Vagina (tissue), 2 donors: Measurements from ENCODE around the gene ZSWIM2. TPM values are rescaled to one million over a fixed set of nuclear protein-coding genes. Genes with fewer than 3 reads are reported as not detected.

Experiments used
- DNase-seq, 2 donors: peaks; one replicate each; pipeline ENCODE4 v3.0.0-alpha.2; 2017; ENCODE audit errors: extremely low spot score in 2 of 2
- H3K27ac ChIP-seq: fragments of 200-600 bp; sonication (generic); one replicate; pipeline ENCODE4 v1.5.1; 2019
- H3K27me3 ChIP-seq: fragments of 200-600 bp; sonication (generic); one replicate; pipeline ENCODE4 v1.5.1; 2019
- H3K36me3 ChIP-seq, 2 donors: fragments of 200-600 bp; sonication (generic); one replicate each; pipeline ENCODE4 v1.5.1; 2017 to 2019
- H3K4me1 ChIP-seq: fragments of 200-600 bp; sonication (generic); one replicate; pipeline ENCODE4 v1.5.1; 2019
- H3K4me3 ChIP-seq, 2 donors: fragments of 200-600 bp; sonication (generic); 1 replicate in 1 of 2; 2 replicates in 1 of 2; pipeline ENCODE4 v1.5.1; 2016 to 2019
- H3K9me3 ChIP-seq: fragments of 200-600 bp; sonication (generic); one replicate; pipeline ENCODE4 v1.5.1; 2019
- CTCF ChIP-seq, 3 experiments: fragments of 450-650 bp in 2 of 3; fragments of 200-600 bp in 1 of 3; sonication (generic) in 1 of 3; IDR thresholded peaks; one replicate each; pipeline ENCODE4 v1.5.1; 2017 to 2019; ENCODE audit warnings: antibody characterized with exemption in 3 of 3, mild to moderate bottlenecking in 2 of 3, moderate library complexity in 2 of 3
- POLR2A ChIP-seq, 2 donors: fragments of 450-650 bp; IDR thresholded peaks; one replicate each; pipeline ENCODE4 v1.6.1; 2017; ENCODE audit warnings: antibody characterized with exemption in 2 of 2, mild to moderate bottlenecking in 2 of 2, moderate library complexity in 2 of 2
- POLR2AphosphoS5 ChIP-seq, 2 donors: sonication (generic); formaldehyde crosslinking; IDR thresholded peaks; one replicate each; pipeline ENCODE4 v1.9.0; 2017; ENCODE audit warnings: antibody characterized with exemption in 2 of 2, mild to moderate bottlenecking in 2 of 2, low read depth in 1 of 2; ENCODE audit not compliant: insufficient read depth in 1 of 2
- intact Hi-C: fragments of 100-400 bp; cut with DNase I; formaldehyde crosslinking; loops from one replicate; pipeline ENCODE4 v1.15.1; 2023
- total RNA-seq: library from RNA; depleted of rRNA; stranded (reverse); fragments of >200 nt; gene quantifications from one replicate; pipeline ENCODE4 v1.2.3, GENCODE V29; 2016

Gene ZSWIM2
- total RNA-seq, 1 donor from 2014 or later: not detected

GRCh38 chr2:186868344-186868743, 19.4 kb upstream of the ZSWIM2 start:
- no peak for TF ChIP-seq POLR2AphosphoS5 (IDR thresholded peaks at IDR 0.05; ENCODE audit: insufficient read depth in 1 of 2, low read depth in 1 of 2)
- no peak for TF ChIP-seq POLR2A (IDR thresholded peaks at IDR 0.05)
- TF ChIP-seq CTCF (IDR thresholded peaks at IDR 0.05): no peak
- Histone ChIP-seq H3K27ac (no peak overlapping the region), H3K27me3 (no peaks in the 10 kb centered on the region), H3K36me3 (no peaks in the 10 kb centered on the region), H3K9me3 (no peaks in the 10 kb centered on the region), H3K4me3 (no peak overlapping the region), H3K4me1 (no peaks in the 10 kb centered on the region)
- DNase-seq: no peak
- intact Hi-C loops: no loop called here

- no peaks in the 10 kb centered on the region for H3K4me1 ChIP-seq
- H3K27ac ChIP-seq: no peak overlapping the region
- no peak overlapping the region for H3K4me3 ChIP-seq
- no peaks in the 10 kb centered on the region for H3K27me3 ChIP-seq
- intact Hi-C loops: loop anchor here (5.0 kb wide), 1 partner anchor 589 kb away; no protein-coding TSS in a partner anchor
- no peak for DNase-seq
- H3K36me3 ChIP-seq: no peaks in the 10 kb centered on the region
- H3K9me3 ChIP-seq: no peaks in the 10 kb centered on the region
- TF ChIP-seq POLR2AphosphoS5 (IDR thresholded peaks at IDR 0.05; ENCODE audit: insufficient read depth in 1 of 2, low read depth in 1 of 2) (no peak), CTCF (IDR thresholded peaks at IDR 0.05) (peak; percentile 32 to 68 (median 64)), POLR2A (IDR thresholded peaks at IDR 0.05) (no peak)
Measured at GRCh38 chr2:186862869-186863709, 14.1 kb upstream of the ZSWIM2 start.

GRCh38 chr2:186855216-186855615, 6.2 kb upstream of the ZSWIM2 start:
- TF ChIP-seq POLR2AphosphoS5 (IDR thresholded peaks at IDR 0.05; ENCODE audit: insufficient read depth in 1 of 2, low read depth in 1 of 2) (no peak), POLR2A (IDR thresholded peaks at IDR 0.05) (no peak), CTCF (IDR thresholded peaks at IDR 0.05) (no peak)
- Histone ChIP-seq H3K27ac (no peak overlapping the region), H3K36me3 (no peaks in the 10 kb centered on the region), H3K27me3 (no peaks in the 10 kb centered on the region), H3K4me1 (no peaks in the 10 kb centered on the region), H3K9me3 (no peaks in the 10 kb centered on the region), H3K4me3 (no peak overlapping the region)
- intact Hi-C loops: no loop called here
- no peak for DNase-seq

- no peak overlapping the region for H3K27ac ChIP-seq
- intact Hi-C loops: no loop called here
- peaks cover 1% of the 10 kb centered on the region for H3K4me1 ChIP-seq
- no peaks in the 10 kb centered on the region for H3K9me3 ChIP-seq
- TF ChIP-seq POLR2A (IDR thresholded peaks at IDR 0.05) (no peak), CTCF (IDR thresholded peaks at IDR 0.05) (no peak), POLR2AphosphoS5 (IDR thresholded peaks at IDR 0.05; ENCODE audit: insufficient read depth in 1 of 2, low read depth in 1 of 2) (no peak)
- H3K36me3 ChIP-seq: no peaks in the 10 kb centered on the region
- H3K27me3 ChIP-seq: no peaks in the 10 kb centered on the region
- no peak overlapping the region for H3K4me3 ChIP-seq
- no peak for DNase-seq
Measured at GRCh38 chr2:186853951-186854350, 5.0 kb upstream of the ZSWIM2 start.

GRCh38 chr2:186852508-186852907, 3.5 kb upstream of the ZSWIM2 start:
- TF ChIP-seq CTCF (IDR thresholded peaks at IDR 0.05) (no peak), POLR2A (IDR thresholded peaks at IDR 0.05) (no peak), POLR2AphosphoS5 (IDR thresholded peaks at IDR 0.05; ENCODE audit: insufficient read depth in 1 of 2, low read depth in 1 of 2) (no peak)
- H3K27me3 ChIP-seq: no peaks in the 10 kb centered on the region
- intact Hi-C loops: no loop called here

More at GRCh38 chr2:186852508-186852907, 3.5 kb upstream of the ZSWIM2 start:
- H3K4me1 ChIP-seq: peaks cover 4% of the 10 kb centered on the region
- no peak overlapping the region for H3K4me3 ChIP-seq
- H3K27ac ChIP-seq: no peak overlapping the region
- no peaks in the 10 kb centered on the region for H3K9me3 ChIP-seq
- no peak for DNase-seq
- no peaks in the 10 kb centered on the region for H3K36me3 ChIP-seq
